Lower leg skin (tissue), 4 donors: ENCODE data around the gene IL18RAP. TPM values are rescaled to one million over a fixed set of nuclear protein-coding genes. Genes with fewer than 3 reads are reported as not detected.

Experiments
- DNase-seq, 2 donors: peaks; one replicate each; pipeline ENCODE4 v3.0.0-alpha.2; 2019; ENCODE audit warnings: low spot score in 2 of 2
- H3K4me3 ChIP-seq: fragments of 200-600 bp; sonication (generic); 2 replicates; pipeline ENCODE4 v1.5.1; 2017; ENCODE audit warnings: mild to moderate bottlenecking, low read depth; ENCODE audit not compliant: poor library complexity, severe bottlenecking
- POLR2A ChIP-seq, 2 donors: fragments of 450-650 bp; IDR thresholded peaks; one replicate each; pipeline ENCODE4 v1.6.1; 2016 to 2017; ENCODE audit warnings: antibody characterized with exemption in 2 of 2, mild to moderate bottlenecking in 1 of 2, moderate library complexity in 1 of 2
- WGBS, 2 donors: methylation state at CpG; one replicate each; pipeline ENCODE4 v1.1.5; 2018; 5-methylcytosine and 5-hydroxymethylcytosine counted together
- intact Hi-C: fragments of 100-400 bp; cut with DNase I; formaldehyde crosslinking; loops from one replicate; pipeline ENCODE4 v1.15.0; 2023; ENCODE audit warnings: low total_unique reads
- total RNA-seq, 4 donors: library from RNA; depleted of rRNA; stranded (reverse); fragments of >200 nt; gene quantifications; one replicate each; pipeline ENCODE4 v1.1.0, GENCODE V29; 2016
- TF ChIP-seq, protein P1 (sequence below), 3 donors: fragments of 450-650 bp; IDR thresholded peaks; one replicate each; pipeline ENCODE4 v1.5.1; 2016; ENCODE audit warnings: antibody characterized with exemption in 3 of 3, mild to moderate bottlenecking in 3 of 3, moderate library complexity in 2 of 3

The IL18RAP gene
- total RNA-seq, 4 donors from 2014 or later: 0.21 to 0.39 (median 0.23) TPM; not detected in 1

DNA sequence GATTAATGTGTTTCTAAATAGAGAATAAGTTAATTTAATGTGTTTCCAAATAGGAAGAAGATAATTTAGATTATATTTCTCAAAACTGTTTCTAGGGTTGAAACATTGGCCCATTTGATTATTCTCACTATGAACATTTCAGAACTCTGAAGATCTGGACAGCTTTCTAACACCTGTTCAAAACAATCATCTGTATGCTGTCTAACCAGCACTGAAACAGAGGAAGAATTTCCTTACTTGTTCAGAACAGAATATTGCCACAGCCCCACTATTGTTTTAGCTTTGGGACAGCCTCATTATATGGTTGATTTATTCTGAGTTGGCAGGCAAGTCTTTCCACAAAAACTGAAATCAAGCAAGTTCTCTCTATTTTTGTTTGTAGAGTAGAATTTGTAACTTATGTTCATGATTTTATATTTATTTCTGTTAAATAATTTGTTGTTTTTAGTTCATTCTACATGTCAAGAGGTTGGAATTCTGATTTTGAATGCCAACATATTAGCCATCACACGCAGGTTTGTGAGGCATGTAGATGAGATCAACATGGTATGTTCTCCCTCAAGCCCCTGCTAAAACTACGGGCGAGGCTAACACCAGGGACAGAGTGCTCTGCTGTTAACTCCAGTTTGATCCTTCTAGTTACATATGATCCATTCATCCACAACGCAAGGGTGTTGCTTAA lies 11.2 kb downstream of the IL18RAP start:
- TF ChIP-seq POLR2A (IDR thresholded peaks at IDR 0.05): no peak
- TF ChIP-seq, protein P1, sequence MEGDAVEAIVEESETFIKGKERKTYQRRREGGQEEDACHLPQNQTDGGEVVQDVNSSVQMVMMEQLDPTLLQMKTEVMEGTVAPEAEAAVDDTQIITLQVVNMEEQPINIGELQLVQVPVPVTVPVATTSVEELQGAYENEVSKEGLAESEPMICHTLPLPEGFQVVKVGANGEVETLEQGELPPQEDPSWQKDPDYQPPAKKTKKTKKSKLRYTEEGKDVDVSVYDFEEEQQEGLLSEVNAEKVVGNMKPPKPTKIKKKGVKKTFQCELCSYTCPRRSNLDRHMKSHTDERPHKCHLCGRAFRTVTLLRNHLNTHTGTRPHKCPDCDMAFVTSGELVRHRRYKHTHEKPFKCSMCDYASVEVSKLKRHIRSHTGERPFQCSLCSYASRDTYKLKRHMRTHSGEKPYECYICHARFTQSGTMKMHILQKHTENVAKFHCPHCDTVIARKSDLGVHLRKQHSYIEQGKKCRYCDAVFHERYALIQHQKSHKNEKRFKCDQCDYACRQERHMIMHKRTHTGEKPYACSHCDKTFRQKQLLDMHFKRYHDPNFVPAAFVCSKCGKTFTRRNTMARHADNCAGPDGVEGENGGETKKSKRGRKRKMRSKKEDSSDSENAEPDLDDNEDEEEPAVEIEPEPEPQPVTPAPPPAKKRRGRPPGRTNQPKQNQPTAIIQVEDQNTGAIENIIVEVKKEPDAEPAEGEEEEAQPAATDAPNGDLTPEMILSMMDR (IDR thresholded peaks at IDR 0.05): no peak
- no peak overlapping the region for H3K4me3 ChIP-seq
- no peak for DNase-seq
- intact Hi-C loops: no loop called here
- 89 to 91% methylated on average over 4 of the region's 4 CpGs for WGBS, 2 donors

DNA sequence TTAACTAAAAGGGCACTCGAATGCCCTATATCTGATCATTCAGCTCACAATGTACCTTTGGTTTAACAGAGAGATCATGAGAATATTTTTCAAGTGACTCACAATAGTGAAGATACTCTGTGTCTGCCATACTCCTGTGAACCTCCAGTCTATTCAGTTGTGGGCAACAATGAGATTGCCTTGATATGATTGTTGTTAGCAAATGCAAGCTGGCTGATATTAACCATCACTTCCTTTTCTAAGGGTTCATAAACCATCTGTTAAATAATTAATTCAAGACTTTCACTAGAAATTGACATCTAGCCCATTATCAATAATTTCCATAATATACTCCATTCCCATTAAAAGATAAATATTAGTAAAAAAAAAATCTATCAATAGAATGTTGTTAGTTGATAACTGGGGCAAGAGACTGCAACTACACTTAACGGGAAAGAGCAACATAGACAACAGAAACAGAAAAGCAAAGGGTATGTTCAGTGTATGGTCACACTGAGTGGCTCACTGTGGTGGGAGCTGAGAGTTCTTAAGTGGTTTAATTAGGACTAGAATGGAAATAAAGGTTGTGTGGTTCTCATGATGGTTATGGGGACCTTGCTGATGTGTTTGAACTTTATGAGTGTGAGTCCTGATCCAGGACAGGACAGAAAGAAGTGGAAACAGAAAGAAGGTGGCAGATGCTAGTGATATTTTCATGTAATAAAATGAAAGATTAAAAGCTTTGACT lies 11.9 kb downstream of the IL18RAP start:
- H3K4me3 ChIP-seq: no peak overlapping the region
- TF ChIP-seq, protein P1 (IDR thresholded peaks at IDR 0.05): no peak
- no peak for TF ChIP-seq POLR2A (IDR thresholded peaks at IDR 0.05)
- no peak for DNase-seq
- 89% methylated on average over 2 of the region's 2 CpGs for WGBS, 2 donors
- intact Hi-C loops: no loop called here

DNA sequence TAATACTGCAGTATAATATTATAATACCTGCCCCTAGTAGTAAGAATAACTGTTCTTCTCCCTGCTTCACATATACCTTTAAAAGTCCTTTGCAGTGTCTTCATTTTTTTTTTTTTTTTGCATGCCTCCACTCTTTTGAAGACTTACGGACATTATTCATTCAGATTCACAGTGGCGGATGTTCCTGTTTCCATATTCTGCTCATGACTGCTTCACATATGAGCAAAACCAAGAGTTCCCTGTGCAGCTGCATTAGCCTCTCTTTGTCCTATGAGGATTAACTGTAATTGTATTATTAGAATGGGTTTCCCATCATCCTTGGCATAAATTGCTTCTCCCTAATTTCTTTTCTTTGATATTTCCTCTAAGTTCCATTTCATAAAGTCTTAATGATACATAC lies 12.8 kb downstream of the IL18RAP start:
- intact Hi-C loops: no loop called here
- no peak overlapping the region for H3K4me3 ChIP-seq
- DNase-seq: no peak
- WGBS, 2 donors: 71 to 91% methylated on average over 2 of the region's 2 CpGs
- TF ChIP-seq, protein P1 (IDR thresholded peaks at IDR 0.05): no peak
- no peak for TF ChIP-seq POLR2A (IDR thresholded peaks at IDR 0.05)

DNA sequence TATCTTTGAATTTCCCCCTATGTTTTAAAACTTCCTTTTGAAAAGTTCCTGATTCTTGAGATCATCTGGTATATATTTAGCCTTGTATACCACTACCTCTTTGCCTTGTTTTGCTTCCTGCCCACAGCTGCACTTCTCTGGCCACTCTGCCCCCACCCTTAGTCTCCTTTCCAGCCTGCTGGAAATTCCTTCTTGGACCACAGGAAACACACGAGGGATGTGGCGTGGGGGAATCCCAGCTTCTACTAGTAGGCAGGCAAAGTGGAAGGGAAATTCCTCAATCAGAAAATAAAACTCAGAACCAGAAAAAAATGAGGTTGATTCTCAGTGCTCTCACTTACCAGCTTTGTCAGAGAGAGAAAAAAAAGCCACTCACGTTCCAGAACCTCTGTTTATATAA lies 13.4 kb downstream of the IL18RAP start:
- DNase-seq: no peak
- 15 to 30% methylated on average over 3 of the region's 3 CpGs for WGBS, 2 donors
- intact Hi-C loops: no loop called here
- no peak for TF ChIP-seq POLR2A (IDR thresholded peaks at IDR 0.05)
- TF ChIP-seq, protein P1 (IDR thresholded peaks at IDR 0.05): no peak
- no peak overlapping the region for H3K4me3 ChIP-seq

DNA sequence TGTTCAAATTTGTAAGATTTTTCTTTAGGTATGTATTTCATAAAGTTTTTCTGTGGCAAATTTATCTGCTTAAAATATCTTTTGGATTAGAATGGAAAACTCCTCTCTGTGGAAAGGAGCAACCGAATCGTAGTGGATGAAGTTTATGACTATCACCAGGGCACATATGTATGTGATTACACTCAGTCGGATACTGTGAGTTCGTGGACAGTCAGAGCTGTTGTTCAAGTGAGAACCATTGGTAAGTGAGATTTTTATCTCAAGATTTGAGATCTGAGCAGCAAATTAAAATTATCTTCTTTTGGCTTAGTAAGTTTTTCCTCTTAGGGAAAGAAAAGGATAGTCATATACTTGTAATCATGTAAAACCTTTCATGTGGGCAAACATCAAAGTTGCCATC lies 14.2 kb downstream of the IL18RAP start:
- WGBS, 2 donors: 45 to 65% methylated on average over 4 of the region's 4 CpGs
- no peak for DNase-seq
- no peak overlapping the region for H3K4me3 ChIP-seq
- TF ChIP-seq, protein P1 (IDR thresholded peaks at IDR 0.05): no peak
- no peak for TF ChIP-seq POLR2A (IDR thresholded peaks at IDR 0.05)
- intact Hi-C loops: no loop called here
